GM10847 (cell line): Measurements from ENCODE around the gene ATG7.

ENCODE experiments used
- POLR2A ChIP-seq: IDR thresholded peaks from 2 replicates; pipeline ENCODE4 v1.6.1; 2011; ENCODE audit not compliant: insufficient read length; ENCODE audit errors: extremely low read depth

The ATG7 gene

DNA sequence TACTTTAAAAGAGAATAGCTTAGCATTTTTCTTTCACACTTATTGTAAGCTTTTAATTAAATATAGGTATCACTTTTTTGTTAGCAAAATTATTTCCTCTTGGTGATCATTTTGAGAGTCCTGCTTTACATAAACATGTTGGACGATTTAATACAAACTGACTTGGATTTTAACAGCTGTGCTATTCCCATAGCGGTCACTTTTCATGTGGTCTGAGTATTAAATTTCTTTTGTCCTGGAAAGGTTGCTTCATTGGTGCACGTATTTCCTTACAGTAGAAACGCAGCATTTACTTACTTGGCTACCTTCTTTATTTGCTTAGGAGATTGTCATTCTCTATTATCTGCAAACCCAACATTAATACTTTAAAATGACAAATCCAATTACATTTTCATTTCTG, 109.4 kb downstream of the ATG7 start:
- no peak for TF ChIP-seq POLR2A

DNA sequence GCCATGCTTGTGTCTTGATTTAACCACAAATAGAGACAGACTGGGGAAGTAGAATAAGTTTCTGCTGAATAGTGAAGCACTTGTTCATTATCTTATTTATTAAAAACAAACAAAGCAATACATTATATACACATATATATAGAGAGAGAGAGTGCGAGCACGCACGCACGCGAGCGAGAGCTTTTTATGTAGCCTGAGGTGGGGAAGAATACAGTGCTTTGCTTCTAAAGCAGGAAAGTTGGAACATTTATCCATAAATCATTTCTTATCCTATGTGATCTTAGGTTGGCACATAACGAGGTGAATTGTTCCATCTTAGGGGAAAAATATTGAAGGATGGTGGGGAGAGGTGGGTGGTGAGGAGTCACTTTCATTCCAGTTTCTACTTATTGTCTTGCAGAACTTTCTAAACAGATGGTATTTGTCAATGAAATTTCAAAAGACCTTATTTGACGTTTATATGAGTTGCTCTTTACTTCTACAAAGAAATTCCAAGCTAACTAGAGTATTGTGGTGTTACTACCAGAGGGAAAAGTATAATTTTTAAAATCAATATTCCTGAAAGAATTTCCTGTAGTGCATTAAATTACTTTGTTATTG, 110.0 kb downstream of the ATG7 start:
- TF ChIP-seq POLR2A = no peak

DNA sequence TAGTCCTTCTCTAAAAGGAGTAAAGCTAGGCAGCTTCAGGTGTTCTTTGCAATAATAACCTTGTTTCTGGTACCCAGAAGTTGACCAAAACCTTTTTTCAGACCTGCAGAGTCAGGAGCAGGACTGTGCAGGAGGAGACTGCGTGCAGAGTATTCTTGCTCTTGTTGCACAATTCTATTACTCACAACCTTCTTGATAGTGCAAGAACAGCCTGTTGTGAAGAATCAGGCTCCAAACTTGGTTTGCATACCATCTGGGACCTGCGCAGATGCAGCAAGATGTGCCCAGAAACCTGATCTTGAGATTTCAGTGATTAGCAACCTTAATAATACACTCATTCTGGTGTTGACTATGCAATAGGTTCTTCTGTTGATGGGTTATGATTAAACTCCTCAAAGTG, 111.9 kb downstream of the ATG7 start:
- no peak for TF ChIP-seq POLR2A

DNA sequence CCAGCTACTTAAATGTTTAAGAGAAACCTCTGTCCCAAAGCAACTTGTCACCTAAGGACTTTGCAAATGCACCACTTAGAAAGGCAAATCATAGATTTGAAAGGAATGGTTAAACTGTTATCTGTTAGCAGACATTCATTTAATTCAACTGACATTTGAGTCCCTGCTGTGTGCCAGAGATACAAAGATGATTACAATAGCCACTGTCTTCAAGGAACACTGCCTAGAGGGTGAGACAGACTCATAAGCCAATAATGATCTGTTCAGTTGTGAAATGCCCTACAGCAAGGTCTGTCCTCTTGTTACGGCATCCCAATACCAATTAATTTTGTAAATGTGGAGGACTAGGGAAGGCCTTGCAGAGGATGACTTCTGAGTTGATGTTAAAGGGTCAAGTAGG, 113.1 kb downstream of the ATG7 start:
- TF ChIP-seq POLR2A = no peak

DNA sequence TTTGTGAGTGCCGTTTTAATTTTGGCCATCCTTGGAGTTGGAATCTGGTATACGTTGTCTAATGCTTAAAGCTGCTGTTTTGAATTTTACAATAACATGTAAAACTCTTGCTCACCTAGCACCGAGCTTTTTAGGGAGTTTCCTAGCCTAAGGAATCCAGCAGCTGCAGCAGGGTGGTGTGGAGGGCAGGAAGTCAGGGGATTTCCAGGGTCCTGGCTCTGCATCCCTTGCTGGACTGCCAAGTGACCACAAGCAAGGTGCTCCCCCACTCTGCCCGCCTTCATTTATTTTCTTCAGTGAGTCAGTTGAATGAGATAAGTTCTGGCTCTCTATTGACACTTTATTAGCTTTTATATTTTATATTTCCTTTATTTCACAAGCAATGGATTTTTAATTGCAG, 113.7 kb downstream of the ATG7 start:
- TF ChIP-seq POLR2A = no peak

DNA sequence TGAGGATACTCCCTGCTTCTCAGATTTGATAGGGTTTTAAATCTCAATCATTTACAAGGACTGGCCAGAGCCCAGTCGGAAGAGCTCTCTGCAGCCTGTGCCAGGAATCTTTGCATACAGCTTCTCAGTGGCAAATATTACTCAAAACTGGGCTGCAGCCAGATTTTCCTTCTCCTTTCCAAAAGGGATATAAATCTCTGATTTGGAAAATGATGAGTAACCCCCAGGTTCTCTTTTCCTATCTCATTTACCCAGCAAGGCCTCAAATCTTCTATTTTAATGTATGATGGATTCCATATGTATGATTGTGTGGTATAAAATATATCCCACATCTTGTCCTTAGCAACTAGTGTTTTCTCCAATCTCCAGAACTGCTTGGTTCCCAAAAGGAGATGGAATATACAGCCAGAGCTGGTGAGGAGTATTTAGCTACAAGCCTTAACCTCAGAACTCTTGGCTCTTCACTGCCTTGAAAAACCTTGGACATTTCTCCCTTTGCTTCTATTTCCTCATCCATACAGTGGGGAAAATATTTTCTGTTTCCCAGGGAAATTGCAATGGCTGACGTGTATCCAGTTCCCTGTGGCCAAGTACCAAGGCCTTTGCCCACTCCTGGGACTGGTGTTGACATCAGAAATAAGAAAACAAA, 114.4 kb downstream of the ATG7 start:
- no peak for TF ChIP-seq POLR2A

DNA sequence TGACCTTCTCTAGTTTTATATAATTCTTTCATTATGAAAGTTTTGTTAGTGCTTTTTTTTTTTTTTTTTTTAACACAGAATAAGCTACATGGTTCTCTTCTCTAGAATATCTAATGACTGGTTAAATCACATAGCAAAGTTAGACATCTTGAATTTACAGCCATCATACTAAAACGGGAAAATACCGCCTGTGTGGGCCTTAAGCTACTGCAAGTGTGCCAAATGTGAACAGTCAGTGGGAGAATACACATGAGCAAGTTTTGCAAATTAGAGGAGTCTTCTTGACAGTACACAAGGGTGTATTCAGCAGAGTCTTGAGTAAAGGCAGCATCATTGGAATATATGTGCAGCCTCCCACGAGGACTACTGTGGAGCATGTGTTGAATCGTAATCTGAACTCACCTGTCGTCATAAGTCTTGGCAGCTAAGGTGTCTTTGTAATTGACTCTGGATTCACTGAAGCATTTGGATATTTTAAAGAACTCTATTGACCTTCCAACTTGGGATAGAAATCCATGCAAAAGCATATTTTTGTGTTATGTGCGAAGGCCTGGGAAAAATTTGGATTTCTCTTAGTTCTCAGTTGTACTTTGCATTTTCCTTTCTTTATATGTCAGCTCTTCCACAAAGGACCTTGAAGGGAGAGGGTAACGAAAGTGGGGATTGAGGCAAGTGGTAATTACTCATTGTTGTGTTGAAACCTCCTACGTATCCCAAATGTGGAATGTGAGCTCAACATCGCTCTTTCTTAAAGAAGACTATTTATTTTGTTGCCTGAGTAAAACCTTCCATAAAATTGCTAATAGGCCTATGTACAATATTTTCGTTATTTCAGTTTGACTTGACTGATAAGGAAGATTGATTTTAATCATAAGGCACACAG, 117.4 kb downstream of the ATG7 start:
- no peak for TF ChIP-seq POLR2A

DNA sequence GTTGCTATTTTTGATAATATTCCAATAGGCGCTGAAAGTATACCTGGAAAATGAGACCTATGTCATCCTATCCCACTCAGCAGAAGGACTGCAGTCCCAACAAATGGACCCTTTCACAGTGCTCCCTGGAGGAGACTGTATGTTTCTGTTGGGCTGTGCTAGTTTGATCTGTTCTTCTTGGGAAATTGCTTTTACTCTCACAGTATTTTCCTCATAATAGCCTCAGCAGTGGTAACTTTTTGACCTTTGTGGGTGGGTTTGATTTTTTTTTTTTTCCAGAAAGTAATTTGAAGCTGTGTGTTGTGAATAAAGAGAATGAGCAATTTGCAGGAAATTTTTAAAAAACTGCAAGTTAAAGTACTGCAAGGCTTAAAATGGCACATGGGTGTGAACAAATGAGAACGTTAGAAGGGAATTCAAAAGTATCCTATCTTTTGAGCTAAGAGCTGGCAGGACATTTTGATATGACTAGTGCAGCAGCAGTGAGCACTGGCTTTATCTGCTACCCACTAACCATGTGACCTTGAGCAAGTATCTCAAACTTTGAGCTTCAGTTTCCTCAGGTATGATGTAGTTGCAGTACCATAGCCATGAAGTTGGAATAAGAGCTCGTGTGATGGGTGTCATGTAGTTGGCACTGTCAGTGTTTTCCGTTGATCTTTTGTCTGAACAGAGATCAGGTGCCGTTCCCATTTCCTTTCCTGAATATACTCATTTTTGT, 118.4 kb downstream of the ATG7 start:
- TF ChIP-seq POLR2A = no peak

DNA sequence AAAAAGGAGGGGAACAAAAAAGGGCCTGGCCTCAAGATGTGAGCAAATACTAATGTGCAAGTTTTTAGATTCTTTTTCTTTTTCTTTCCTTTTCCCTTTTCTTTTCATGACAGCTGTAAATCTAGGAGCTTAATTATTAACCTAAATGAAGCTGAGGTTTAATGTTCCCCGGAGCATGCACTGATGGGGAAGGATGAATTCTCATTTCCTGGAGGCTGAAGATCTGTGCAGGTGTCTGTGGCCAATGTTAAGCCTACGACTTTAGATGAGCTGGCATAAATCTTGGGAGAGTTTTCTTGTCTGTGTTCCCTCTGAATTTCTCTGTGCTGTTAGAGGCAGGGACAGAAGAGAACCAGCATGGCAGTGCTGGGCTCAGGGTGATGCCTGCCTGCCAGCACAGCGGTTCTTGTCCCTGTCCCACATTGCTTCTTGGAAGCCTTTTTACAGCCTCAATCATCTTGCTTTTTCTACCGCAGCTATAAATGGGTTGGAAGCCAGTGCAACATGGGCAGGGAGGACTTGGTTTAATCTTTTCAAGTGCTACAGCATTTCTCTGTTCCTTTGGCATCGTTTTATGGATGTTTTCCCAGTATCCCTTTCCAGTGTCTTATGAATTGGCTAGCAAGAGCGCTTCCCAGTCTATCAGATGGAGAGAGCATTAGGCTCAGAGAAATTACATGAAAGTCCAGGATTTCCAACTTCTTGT, 119.1 kb downstream of the ATG7 start:
- TF ChIP-seq POLR2A = no peak

DNA sequence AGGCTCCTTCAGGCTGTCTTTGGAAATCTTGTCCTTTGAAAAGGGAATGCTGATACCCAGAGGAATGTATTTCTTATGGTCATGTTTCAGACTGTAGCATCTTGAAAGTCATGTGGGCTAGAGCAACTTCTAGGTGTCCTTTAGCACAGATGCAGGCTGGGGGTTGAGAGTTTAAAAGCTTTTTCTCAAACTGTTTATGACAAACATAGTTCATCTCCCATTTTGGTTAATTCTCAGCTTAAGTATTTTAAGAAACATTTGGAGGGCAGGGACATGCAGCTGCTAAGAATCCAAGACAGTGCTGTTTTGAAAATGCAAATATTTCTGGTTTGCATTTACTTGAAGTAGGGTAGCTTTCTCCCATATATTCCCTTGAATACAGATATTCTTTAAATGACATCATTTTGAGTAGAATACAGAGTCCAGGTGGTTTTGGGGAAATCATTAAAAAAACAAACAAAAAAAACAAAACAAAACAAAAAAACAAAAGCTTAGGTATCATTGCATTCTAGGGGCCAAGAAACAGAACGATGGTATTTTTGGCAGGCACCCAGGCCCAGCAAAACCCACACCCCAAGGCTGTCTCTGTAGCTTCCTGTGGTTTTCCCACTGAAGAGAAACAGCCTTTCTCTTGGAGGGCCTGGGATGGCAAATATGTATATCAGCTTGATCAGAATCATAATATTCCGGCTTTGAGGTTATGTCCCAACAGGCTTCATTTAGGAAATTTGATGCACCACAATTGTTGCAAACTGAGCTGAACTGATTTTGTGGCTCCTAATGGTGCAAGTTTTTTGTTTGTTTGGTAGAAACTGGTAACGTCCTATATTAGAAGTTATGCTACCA, 120.0 kb downstream of the ATG7 start:
- TF ChIP-seq POLR2A = no peak

DNA sequence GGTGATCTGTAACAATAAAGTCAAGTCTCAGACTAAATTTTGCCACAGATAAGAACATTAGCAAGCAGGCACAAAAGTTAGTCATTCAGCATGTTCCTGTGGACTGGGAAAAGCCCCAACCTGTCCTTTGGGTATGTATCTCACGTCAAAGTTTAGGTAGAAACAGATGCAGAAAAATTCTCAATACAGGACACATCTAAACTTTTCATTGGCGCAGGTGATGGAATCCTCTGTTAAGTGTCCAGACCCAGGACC, 120.6 kb downstream of the ATG7 start:
- TF ChIP-seq POLR2A = no peak

DNA sequence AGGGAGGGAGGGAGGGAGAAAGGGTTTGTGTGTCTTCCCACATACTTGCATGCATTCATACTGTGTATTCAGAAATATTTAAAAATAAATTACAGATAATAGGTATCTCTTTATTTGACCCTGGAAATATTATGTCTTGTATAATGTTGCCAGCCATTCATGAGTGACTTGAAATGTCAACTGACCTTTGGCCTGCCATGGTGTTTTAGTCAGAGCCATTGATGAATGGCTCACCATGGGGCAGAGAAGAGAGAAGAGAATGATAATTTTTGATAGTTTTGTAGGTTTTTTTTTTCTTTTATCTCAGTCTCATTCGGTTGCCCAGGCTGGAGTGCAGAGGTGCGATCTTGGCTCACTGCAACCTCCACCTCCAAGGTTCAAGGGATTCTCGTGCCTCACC, 121.2 kb downstream of the ATG7 start:
- TF ChIP-seq POLR2A = no peak

DNA sequence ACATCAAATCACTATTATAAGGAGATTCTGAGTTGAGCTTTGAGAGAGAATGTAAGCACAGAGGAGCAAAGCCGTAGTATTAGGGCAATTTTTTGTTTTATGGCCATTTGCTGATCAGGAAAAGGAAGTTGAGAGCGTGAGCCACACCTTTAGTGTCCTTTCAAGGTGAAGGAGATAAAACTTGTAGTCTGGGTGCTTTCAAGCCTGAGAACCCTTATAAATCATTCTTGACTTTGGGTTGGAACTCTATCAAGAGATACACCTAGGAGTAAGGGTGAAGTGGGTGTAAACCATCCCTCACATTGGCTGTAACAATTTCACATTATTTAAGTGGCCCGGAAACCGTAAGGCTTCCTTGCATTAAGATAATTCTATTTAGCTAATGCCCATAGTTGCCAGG, 122.2 kb downstream of the ATG7 start:
- no peak for TF ChIP-seq POLR2A

DNA sequence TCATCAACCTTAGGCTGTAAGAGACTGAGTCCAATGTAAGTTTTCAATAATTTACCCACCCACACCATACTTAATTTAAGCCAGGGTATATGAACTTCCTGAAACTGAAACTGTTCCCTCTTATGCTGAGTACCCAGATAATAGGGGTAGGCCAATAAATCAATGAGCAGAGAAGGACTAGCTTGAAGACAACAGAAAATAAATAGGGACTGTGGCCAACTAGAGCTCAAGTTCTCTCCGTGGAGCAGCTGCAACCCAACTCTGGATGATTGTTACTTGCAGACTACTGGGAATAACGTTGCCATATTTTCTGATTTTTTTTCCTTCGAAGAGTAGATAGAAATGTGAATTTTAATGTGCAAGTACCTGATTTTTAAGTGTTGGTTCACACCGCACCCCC, 128.0 kb downstream of the ATG7 start:
- TF ChIP-seq POLR2A = no peak
